ENCODE data around the gene TMEM87B. TPM values are rescaled to one million over a fixed set of nuclear protein-coding genes. Genes with fewer than 3 reads are reported as not detected.

The TMEM87B gene
- polyA plus RNA-seq, 1 donor from 2014 or later: 12.8 TPM

DNA sequence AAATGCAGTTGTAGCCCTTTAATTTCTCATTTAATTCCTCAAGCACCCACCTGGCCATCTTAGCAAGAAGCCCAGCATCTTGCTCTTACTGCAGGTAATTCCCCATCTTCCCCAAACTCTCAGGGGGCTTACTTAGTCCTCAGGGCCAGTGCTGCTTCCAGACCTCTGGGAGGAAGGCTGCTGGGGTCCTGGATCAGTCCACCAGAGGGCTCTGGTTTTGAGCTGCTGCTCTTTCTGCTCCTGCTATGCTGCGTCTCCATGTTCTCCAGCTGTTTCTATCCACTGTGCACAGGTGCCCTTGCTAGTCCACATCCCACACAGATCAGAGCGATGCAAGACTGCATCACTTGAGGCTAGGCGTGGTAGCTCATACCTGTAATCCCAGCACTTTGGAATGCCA is 34.5 kb upstream of the TMEM87B start:
- TF ChIP-seq SMC3 (conservative IDR thresholded peaks at IDR 0.05; ENCODE audit: poor library complexity) (no peak), EP300 (conservative IDR thresholded peaks at IDR 0.05; ENCODE audit: poor library complexity, severe bottlenecking) (no peak), TAF1 (IDR thresholded peaks at IDR 0.05; ENCODE audit: low read depth) (no peak)
- H3K27ac ChIP-seq (ENCODE audit: low read length): no peak overlapping the region
- no peaks in the 10 kb centered on the region for H3F3A ChIP-seq (ENCODE audit: insufficient read depth, low read length, poor library complexity, severe bottlenecking)
- no peaks in the 10 kb centered on the region for H3K27me3 ChIP-seq (ENCODE audit: insufficient read depth, low read depth, low read length)
- H3K4me2 ChIP-seq (ENCODE audit: low read length): no peak overlapping the region
- no peaks in the 10 kb centered on the region for H3K9me3 ChIP-seq (ENCODE audit: low read length)
- H3K9ac ChIP-seq (ENCODE audit: low read length): no peak overlapping the region
- no peak overlapping the region for H2AFZ ChIP-seq (ENCODE audit: low read depth, low read length)
- H3K36me3 ChIP-seq (ENCODE audit: insufficient read depth, low read length): no peaks in the 10 kb centered on the region
- no peaks in the 10 kb centered on the region for H4K20me1 ChIP-seq (ENCODE audit: insufficient read depth)
- H3K4me3 ChIP-seq (ENCODE audit: low read length): no peak overlapping the region
- no peaks in the 10 kb centered on the region for H3K9me2 ChIP-seq (ENCODE audit: insufficient read depth, low read length)
- H3K79me2 ChIP-seq (replicated peaks; ENCODE audit: insufficient read depth, low read length): no peaks in the 10 kb centered on the region

DNA sequence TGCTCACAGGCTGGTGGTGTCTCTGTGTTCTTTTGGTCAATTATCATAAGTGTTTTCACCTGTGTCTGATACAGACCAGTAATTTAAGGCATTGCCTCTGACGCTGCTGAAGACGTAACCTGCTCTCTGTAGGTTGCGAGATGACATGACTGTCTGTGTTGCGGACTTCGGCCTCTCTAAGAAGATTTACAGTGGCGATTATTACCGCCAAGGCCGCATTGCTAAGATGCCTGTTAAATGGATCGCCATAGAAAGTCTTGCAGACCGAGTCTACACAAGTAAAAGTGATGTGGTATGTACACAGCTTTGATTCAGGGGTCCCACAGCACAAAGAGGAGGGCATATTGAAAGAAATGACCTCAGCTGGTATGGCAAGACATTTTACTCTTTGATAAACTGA is 33.8 kb upstream of the TMEM87B start:
- no peak overlapping the region for H3K27ac ChIP-seq (ENCODE audit: low read length)
- H3K27me3 ChIP-seq (ENCODE audit: insufficient read depth, low read depth, low read length): no peaks in the 10 kb centered on the region
- H3F3A ChIP-seq (ENCODE audit: insufficient read depth, low read length, poor library complexity, severe bottlenecking): no peaks in the 10 kb centered on the region
- no peaks in the 10 kb centered on the region for H4K20me1 ChIP-seq (ENCODE audit: insufficient read depth)
- no peaks in the 10 kb centered on the region for H3K36me3 ChIP-seq (ENCODE audit: insufficient read depth, low read length)
- no peak overlapping the region for H3K4me3 ChIP-seq (ENCODE audit: low read length)
- H2AFZ ChIP-seq (ENCODE audit: low read depth, low read length): no peak overlapping the region
- no peaks in the 10 kb centered on the region for H3K9me2 ChIP-seq (ENCODE audit: insufficient read depth, low read length)
- no peaks in the 10 kb centered on the region for H3K9me3 ChIP-seq (ENCODE audit: low read length)
- no peak overlapping the region for H3K4me2 ChIP-seq (ENCODE audit: low read length)
- H3K79me2 ChIP-seq (replicated peaks; ENCODE audit: insufficient read depth, low read length): no peaks in the 10 kb centered on the region
- TF ChIP-seq TAF1 (IDR thresholded peaks at IDR 0.05; ENCODE audit: low read depth) (no peak), MXI1 (conservative IDR thresholded peaks at IDR 0.05; ENCODE audit: poor library complexity, severe bottlenecking) (no peak), EP300 (conservative IDR thresholded peaks at IDR 0.05; ENCODE audit: poor library complexity, severe bottlenecking) (no peak), SMC3 (conservative IDR thresholded peaks at IDR 0.05; ENCODE audit: poor library complexity) (no peak), EZH2 (IDR thresholded peaks at IDR 0.05; ENCODE audit: borderline replicate concordance, insufficient read depth, low read length, poor library complexity, severe bottlenecking) (no peak), POLR2AphosphoS5 (IDR thresholded peaks at IDR 0.05) (no peak), RAD21 (conservative IDR thresholded peaks at IDR 0.05) (no peak)
- TF ChIP-seq, protein P1, sequence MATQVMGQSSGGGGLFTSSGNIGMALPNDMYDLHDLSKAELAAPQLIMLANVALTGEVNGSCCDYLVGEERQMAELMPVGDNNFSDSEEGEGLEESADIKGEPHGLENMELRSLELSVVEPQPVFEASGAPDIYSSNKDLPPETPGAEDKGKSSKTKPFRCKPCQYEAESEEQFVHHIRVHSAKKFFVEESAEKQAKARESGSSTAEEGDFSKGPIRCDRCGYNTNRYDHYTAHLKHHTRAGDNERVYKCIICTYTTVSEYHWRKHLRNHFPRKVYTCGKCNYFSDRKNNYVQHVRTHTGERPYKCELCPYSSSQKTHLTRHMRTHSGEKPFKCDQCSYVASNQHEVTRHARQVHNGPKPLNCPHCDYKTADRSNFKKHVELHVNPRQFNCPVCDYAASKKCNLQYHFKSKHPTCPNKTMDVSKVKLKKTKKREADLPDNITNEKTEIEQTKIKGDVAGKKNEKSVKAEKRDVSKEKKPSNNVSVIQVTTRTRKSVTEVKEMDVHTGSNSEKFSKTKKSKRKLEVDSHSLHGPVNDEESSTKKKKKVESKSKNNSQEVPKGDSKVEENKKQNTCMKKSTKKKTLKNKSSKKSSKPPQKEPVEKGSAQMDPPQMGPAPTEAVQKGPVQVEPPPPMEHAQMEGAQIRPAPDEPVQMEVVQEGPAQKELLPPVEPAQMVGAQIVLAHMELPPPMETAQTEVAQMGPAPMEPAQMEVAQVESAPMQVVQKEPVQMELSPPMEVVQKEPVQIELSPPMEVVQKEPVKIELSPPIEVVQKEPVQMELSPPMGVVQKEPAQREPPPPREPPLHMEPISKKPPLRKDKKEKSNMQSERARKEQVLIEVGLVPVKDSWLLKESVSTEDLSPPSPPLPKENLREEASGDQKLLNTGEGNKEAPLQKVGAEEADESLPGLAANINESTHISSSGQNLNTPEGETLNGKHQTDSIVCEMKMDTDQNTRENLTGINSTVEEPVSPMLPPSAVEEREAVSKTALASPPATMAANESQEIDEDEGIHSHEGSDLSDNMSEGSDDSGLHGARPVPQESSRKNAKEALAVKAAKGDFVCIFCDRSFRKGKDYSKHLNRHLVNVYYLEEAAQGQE (IDR thresholded peaks at IDR 0.05; ENCODE audit: borderline replicate concordance): no peak
- TF ChIP-seq, protein P2, sequence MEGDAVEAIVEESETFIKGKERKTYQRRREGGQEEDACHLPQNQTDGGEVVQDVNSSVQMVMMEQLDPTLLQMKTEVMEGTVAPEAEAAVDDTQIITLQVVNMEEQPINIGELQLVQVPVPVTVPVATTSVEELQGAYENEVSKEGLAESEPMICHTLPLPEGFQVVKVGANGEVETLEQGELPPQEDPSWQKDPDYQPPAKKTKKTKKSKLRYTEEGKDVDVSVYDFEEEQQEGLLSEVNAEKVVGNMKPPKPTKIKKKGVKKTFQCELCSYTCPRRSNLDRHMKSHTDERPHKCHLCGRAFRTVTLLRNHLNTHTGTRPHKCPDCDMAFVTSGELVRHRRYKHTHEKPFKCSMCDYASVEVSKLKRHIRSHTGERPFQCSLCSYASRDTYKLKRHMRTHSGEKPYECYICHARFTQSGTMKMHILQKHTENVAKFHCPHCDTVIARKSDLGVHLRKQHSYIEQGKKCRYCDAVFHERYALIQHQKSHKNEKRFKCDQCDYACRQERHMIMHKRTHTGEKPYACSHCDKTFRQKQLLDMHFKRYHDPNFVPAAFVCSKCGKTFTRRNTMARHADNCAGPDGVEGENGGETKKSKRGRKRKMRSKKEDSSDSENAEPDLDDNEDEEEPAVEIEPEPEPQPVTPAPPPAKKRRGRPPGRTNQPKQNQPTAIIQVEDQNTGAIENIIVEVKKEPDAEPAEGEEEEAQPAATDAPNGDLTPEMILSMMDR (IDR thresholded peaks at IDR 0.05; ENCODE audit: poor library complexity, severe bottlenecking): no peak
- no peak overlapping the region for H3K9ac ChIP-seq (ENCODE audit: low read length)

Data from neural cell (in vitro differentiated cells).